Stimulated activated CD8-positive, alpha-beta memory T cell treated with anti-CD3 and anti-CD28 coated beads, Interleukin-7, amount 100 ng/mL, for 4 hours (primary cell): ENCODE data around the gene CSNK2A1.

Source experiments
- DNase-seq, 2 donors: peaks; one replicate each; pipeline ENCODE4 v3.0.0-alpha.2; 2020; ENCODE audit warnings: low read depth in 2 of 2

Gene CSNK2A1

GRCh38 chr20:430091-430999 is 113.2 kb downstream of the CSNK2A1 start:
- DNase-seq: no peak

GRCh38 chr20:428658-429200 is 114.9 kb downstream of the CSNK2A1 start:
- no peak for DNase-seq

GRCh38 chr20:427849-428657 is 115.5 kb downstream of the CSNK2A1 start:
- no peak for DNase-seq

- no peak for DNase-seq
Measured at GRCh38 chr20:427401-427800, 116.2 kb downstream of the CSNK2A1 start.

- no peak for DNase-seq
Measured at GRCh38 chr20:426566-426965, 117.0 kb downstream of the CSNK2A1 start.
